ENCODE results near the gene GGN. TPM values are rescaled to one million over a fixed set of nuclear protein-coding genes. Genes with fewer than 3 reads are reported as not detected.
A peak's percentile ranks its signal among the peaks of the same experiment; 100 is the strongest.
"Not testable (repeated sequence)": the region's sequence is repeated elsewhere in the genome, so short reads cannot be mapped to it uniquely, and the experiment has no call there.

The GGN gene
- total RNA-seq, 1 donor from 2014 or later = 3.3 TPM

- no peaks in the 10 kb centered on the region for H3K9me3 Mint-ChIP-seq (ENCODE audit: low read depth)
- H3K27ac Mint-ChIP-seq = no peak overlapping the region
- no peak for DNase-seq (ENCODE audit: low spot score, unreplicated experiment)
- H3K4me1 Mint-ChIP-seq (ENCODE audit: low read depth) = peaks cover 6% of the 10 kb centered on the region
- H3K36me3 Mint-ChIP-seq (ENCODE audit: insufficient read depth) = peaks cover 1% of the 10 kb centered on the region
- H3K4me3 Mint-ChIP-seq (ENCODE audit: low read depth) = no peak overlapping the region
- peaks cover 23% of the 10 kb centered on the region for H3K27me3 Mint-ChIP-seq
- TF ChIP-seq, protein P1, sequence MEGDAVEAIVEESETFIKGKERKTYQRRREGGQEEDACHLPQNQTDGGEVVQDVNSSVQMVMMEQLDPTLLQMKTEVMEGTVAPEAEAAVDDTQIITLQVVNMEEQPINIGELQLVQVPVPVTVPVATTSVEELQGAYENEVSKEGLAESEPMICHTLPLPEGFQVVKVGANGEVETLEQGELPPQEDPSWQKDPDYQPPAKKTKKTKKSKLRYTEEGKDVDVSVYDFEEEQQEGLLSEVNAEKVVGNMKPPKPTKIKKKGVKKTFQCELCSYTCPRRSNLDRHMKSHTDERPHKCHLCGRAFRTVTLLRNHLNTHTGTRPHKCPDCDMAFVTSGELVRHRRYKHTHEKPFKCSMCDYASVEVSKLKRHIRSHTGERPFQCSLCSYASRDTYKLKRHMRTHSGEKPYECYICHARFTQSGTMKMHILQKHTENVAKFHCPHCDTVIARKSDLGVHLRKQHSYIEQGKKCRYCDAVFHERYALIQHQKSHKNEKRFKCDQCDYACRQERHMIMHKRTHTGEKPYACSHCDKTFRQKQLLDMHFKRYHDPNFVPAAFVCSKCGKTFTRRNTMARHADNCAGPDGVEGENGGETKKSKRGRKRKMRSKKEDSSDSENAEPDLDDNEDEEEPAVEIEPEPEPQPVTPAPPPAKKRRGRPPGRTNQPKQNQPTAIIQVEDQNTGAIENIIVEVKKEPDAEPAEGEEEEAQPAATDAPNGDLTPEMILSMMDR (IDR thresholded peaks at IDR 0.05; ENCODE audit: unreplicated experiment) = no peak
Observed at GRCh38 chr19:38370299-38370698, 17.5 kb downstream of the GGN start.

DNA sequence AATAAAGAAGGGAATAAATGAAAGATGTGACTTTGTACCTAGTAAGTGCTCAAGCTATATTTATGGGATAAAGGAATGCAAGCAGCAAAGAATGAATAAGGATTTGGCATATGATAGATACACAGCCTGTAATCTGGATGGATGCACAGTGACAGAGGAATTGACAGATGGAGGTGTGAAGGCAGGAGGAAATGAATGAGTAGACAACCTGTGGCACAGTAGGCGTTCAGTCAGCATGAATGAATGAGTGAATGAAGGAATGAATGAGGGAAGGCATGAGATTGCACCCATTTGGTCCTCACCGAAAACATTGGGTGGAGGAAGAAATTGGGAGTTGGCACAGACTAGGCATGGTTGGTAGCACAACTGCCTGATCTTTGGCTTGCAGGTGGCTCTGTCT lies 18.2 kb downstream of the GGN start:
- no peak overlapping the region for H3K4me3 Mint-ChIP-seq (ENCODE audit: low read depth)
- H3K27me3 Mint-ChIP-seq = peaks cover 23% of the 10 kb centered on the region
- TF ChIP-seq, protein P1 (IDR thresholded peaks at IDR 0.05; ENCODE audit: unreplicated experiment) = no peak
- H3K36me3 Mint-ChIP-seq (ENCODE audit: insufficient read depth) = no peaks in the 10 kb centered on the region
- no peaks in the 10 kb centered on the region for H3K9me3 Mint-ChIP-seq (ENCODE audit: low read depth)
- H3K27ac Mint-ChIP-seq = no peak overlapping the region
- peaks cover 3% of the 10 kb centered on the region for H3K4me1 Mint-ChIP-seq (ENCODE audit: low read depth)
- no peak for DNase-seq (ENCODE audit: low spot score, unreplicated experiment)

- Mint-ChIP-seq H3K9me3 (ENCODE audit: low read depth) (no peaks in the 10 kb centered on the region), H3K4me3 (ENCODE audit: low read depth) (no peak overlapping the region), H3K27me3 (peaks cover 23% of the 10 kb centered on the region), H3K4me1 (ENCODE audit: low read depth) (no peaks in the 10 kb centered on the region), H3K36me3 (ENCODE audit: insufficient read depth) (no peaks in the 10 kb centered on the region), H3K27ac (peak overlapping the region; percentile 24)
- TF ChIP-seq, protein P1 (IDR thresholded peaks at IDR 0.05; ENCODE audit: unreplicated experiment) = no peak
- no peak for DNase-seq (ENCODE audit: low spot score, unreplicated experiment)
Observed at GRCh38 chr19:38367041-38367440, 20.8 kb downstream of the GGN start.

DNA sequence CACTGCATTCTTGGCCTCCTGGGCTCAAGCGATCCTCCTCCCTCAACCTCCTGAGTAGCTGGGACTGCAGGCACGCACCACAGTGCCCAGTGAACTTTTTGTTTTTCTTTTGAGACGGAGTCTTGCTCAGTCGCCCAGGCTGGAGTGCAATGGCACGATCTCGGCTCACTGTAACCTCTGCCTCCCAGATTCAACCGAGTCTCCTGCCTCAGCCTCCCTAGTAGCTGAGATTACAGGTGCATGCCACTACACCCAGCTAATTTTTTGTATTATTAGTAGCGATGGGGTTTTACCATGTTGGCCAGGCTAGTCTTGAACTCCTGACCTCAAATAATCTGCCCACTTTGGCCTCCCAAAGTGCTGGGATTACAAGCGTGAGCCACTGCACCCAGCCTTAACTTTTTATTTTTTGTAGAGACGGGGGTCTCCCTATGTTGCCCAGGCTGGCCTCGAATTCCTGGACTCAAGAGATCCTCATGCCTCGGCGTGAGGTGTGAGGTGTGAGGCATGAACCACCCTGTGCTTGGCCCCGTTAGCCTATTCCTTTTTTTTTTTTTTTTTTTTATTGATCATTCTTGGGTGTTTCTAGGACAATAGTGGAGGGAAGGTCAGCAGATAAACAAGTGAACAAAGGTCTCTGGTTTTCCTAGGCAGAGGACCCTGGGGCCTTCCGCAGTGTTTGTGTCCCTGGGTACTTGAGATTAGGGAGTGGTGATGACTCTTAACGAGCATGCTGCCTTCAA lies 24.7 kb downstream of the GGN start:
- not testable (repeated sequence) for H3K9me3 Mint-ChIP-seq (ENCODE audit: low read depth); H3K36me3 Mint-ChIP-seq (ENCODE audit: insufficient read depth); DNase-seq (ENCODE audit: low spot score, unreplicated experiment); H3K4me1 Mint-ChIP-seq (ENCODE audit: low read depth)
- H3K27me3 Mint-ChIP-seq = peaks cover 39% of the 10 kb centered on the region
- peak overlapping the region; percentile 57 for H3K27ac Mint-ChIP-seq
- H3K4me3 Mint-ChIP-seq (ENCODE audit: low read depth) = peak overlapping the region; percentile 83

- Mint-ChIP-seq H3K27ac (peak overlapping the region; percentile 91), H3K4me3 (ENCODE audit: low read depth) (peak overlapping the region; percentile 83), H3K4me1 (ENCODE audit: low read depth) (no peaks in the 10 kb centered on the region), H3K36me3 (ENCODE audit: insufficient read depth) (no peaks in the 10 kb centered on the region), H3K27me3 (peaks cover 43% of the 10 kb centered on the region), H3K9me3 (ENCODE audit: low read depth) (no peaks in the 10 kb centered on the region)
- DNase-seq (ENCODE audit: low spot score, unreplicated experiment) = peak; percentile 75
- TF ChIP-seq, protein P1 (IDR thresholded peaks at IDR 0.05; ENCODE audit: unreplicated experiment) = no peak
Observed at GRCh38 chr19:38362076-38362945, 25.5 kb downstream of the GGN start.
